GM13976 (cell line): ENCODE data around the gene PTPRG.
"Not testable (repeated sequence)": the region's sequence is repeated elsewhere in the genome, so short reads cannot be mapped to it uniquely, and the experiment has no call there.

Experiments
- DNase-seq: peaks from one replicate; pipeline ENCODE4 v3.0.0; 2012; ENCODE audit warnings: low spot score
- CTCF ChIP-seq: IDR thresholded peaks from 2 replicates; pipeline ENCODE4 v1.5.1; 2012; ENCODE audit warnings: borderline replicate concordance, mild to moderate bottlenecking; ENCODE audit not compliant: insufficient read depth; ENCODE audit errors: extremely low read depth, missing control alignments, control extremely low read depth
- in situ Hi-C: fragments of 300-500 bp; cut with MboI; formaldehyde crosslinking; loops from one replicate; pipeline ENCODE4 v1.12.0; 2022; ENCODE audit warnings: low sequenced_read_pairs, mixed read lengths, inconsistent platforms; ENCODE audit not compliant: unreplicated experiment

The PTPRG gene

GRCh38 chr3:61704807-61705206 is 143.4 kb downstream of the PTPRG start:
- TF ChIP-seq CTCF: no peak
- in situ Hi-C loops: no loop called here
- no peak for DNase-seq

- no peak for DNase-seq
- in situ Hi-C loops: no loop called here
- TF ChIP-seq CTCF: no peak
Measured at GRCh38 chr3:61707492-61707891, 146.1 kb downstream of the PTPRG start.

GRCh38 chr3:61710920-61711319 is 149.5 kb downstream of the PTPRG start:
- in situ Hi-C loops, DNase-seq: not testable (repeated sequence)

- no peak for TF ChIP-seq CTCF
- in situ Hi-C loops: no loop called here
- DNase-seq: no peak
Measured at GRCh38 chr3:61714225-61714624, 152.9 kb downstream of the PTPRG start.

GRCh38 chr3:61715886-61716527 is 154.6 kb downstream of the PTPRG start:
- in situ Hi-C loops: no loop called here
- TF ChIP-seq CTCF: no peak
- no peak for DNase-seq

GRCh38 chr3:61716693-61717092 is 155.3 kb downstream of the PTPRG start:
- DNase-seq, in situ Hi-C loops: not testable (repeated sequence)

- no peak for DNase-seq
- TF ChIP-seq CTCF: no peak
- in situ Hi-C loops: no loop called here
Measured at GRCh38 chr3:61718565-61718964, 157.2 kb downstream of the PTPRG start.
